ENCODE measurements around the gene SMARCB1. TPM values are rescaled to one million over a fixed set of nuclear protein-coding genes. Genes with fewer than 3 reads are reported as not detected.

SMARCB1 gene
- total RNA-seq, 1 donor from 2014 or later = 21.8 TPM

- no peak for DNase-seq (ENCODE audit: low read depth in 2 of 2)
Measured at GRCh38 chr22:23831781-23832180, 45.0 kb downstream of the SMARCB1 start.

- no peak for DNase-seq (ENCODE audit: low read depth in 2 of 2)
Measured at GRCh38 chr22:23832226-23833016, 45.7 kb downstream of the SMARCB1 start.

- DNase-seq (ENCODE audit: low read depth in 2 of 2) = no peak
Measured at GRCh38 chr22:23833017-23833751, 46.4 kb downstream of the SMARCB1 start.

GRCh38 chr22:23833911-23834317 is 47.1 kb downstream of the SMARCB1 start:
- DNase-seq (ENCODE audit: low read depth in 2 of 2) = no peak

GRCh38 chr22:23834406-23834792 is 47.6 kb downstream of the SMARCB1 start:
- DNase-seq (ENCODE audit: low read depth in 2 of 2) = no peak

- DNase-seq (ENCODE audit: low read depth in 2 of 2) = no peak
Measured at GRCh38 chr22:23834793-23835483, 48.2 kb downstream of the SMARCB1 start.

GRCh38 chr22:23835484-23836144 is 48.8 kb downstream of the SMARCB1 start:
- DNase-seq (ENCODE audit: low read depth in 2 of 2) = no peak

- no peak for DNase-seq (ENCODE audit: low read depth in 2 of 2)
Measured at GRCh38 chr22:23836281-23836680, 49.5 kb downstream of the SMARCB1 start.

GRCh38 chr22:23836692-23837495 is 50.1 kb downstream of the SMARCB1 start:
- DNase-seq (ENCODE audit: low read depth in 2 of 2) = no peak

- no peak for DNase-seq (ENCODE audit: low read depth in 2 of 2)
Measured at GRCh38 chr22:23837496-23837859, 50.7 kb downstream of the SMARCB1 start.

GRCh38 chr22:23837911-23838680 is 51.3 kb downstream of the SMARCB1 start:
- no peak for DNase-seq (ENCODE audit: low read depth in 2 of 2)

- DNase-seq (ENCODE audit: low read depth in 2 of 2) = peak; percentile 98 to 99
Measured at GRCh38 chr22:23838681-23839468, 52.1 kb downstream of the SMARCB1 start, which contains the start of gene DERL3. TSS of gene DERL3 (minus strand) at chr22:23839006. CDS start at chr22:23838987, 19 bp downstream.

- no peak for DNase-seq (ENCODE audit: low read depth in 2 of 2)
Measured at GRCh38 chr22:23840026-23840425, 53.3 kb downstream of the SMARCB1 start.

- no peak for DNase-seq (ENCODE audit: low read depth in 2 of 2)
Measured at GRCh38 chr22:23841292-23841691, 54.5 kb downstream of the SMARCB1 start.

- no peak for DNase-seq (ENCODE audit: low read depth in 2 of 2)
Measured at GRCh38 chr22:23841736-23842445, 55.1 kb downstream of the SMARCB1 start.

- no peak for DNase-seq (ENCODE audit: low read depth in 2 of 2)
Measured at GRCh38 chr22:23842599-23842998, 55.8 kb downstream of the SMARCB1 start.

GRCh38 chr22:23844739-23845202 is 58.0 kb downstream of the SMARCB1 start:
- DNase-seq (ENCODE audit: low read depth in 2 of 2) = no peak

- DNase-seq (ENCODE audit: low read depth in 2 of 2) = no peak
Measured at GRCh38 chr22:23845265-23846080, 58.7 kb downstream of the SMARCB1 start.
